8988T (cell line): ENCODE results near the gene SPATA16.
"Not testable (repeated sequence)": the region's sequence is repeated elsewhere in the genome, so short reads cannot be mapped to it uniquely, and the experiment has no call there.

Source experiments
- DNase-seq: peaks from one replicate; pipeline ENCODE4 v3.0.0; 2011

The SPATA16 gene

GRCh38 chr3:172869368-172869771 is 271.7 kb downstream of the SPATA16 start:
- no peak for DNase-seq

GRCh38 chr3:172868582-172869200 is 272.3 kb downstream of the SPATA16 start:
- DNase-seq = no peak

GRCh38 chr3:172866726-172867350 is 274.2 kb downstream of the SPATA16 start:
- not testable (repeated sequence) for DNase-seq

- no peak for DNase-seq
Measured at GRCh38 chr3:172859041-172859440, 282.0 kb downstream of the SPATA16 start.

GRCh38 chr3:172856795-172857742 is 284.0 kb downstream of the SPATA16 start:
- no peak for DNase-seq

- no peak for DNase-seq
Measured at GRCh38 chr3:172855037-172855436, 286.0 kb downstream of the SPATA16 start.

- DNase-seq = no peak
Measured at GRCh38 chr3:172853921-172854666, 286.9 kb downstream of the SPATA16 start.

GRCh38 chr3:172853005-172853404 is 288.0 kb downstream of the SPATA16 start:
- DNase-seq = no peak

GRCh38 chr3:172848910-172849309 is 292.1 kb downstream of the SPATA16 start:
- no peak for DNase-seq

GRCh38 chr3:172847292-172847691 is 293.7 kb downstream of the SPATA16 start:
- DNase-seq = no peak

GRCh38 chr3:172846706-172847105 is 294.3 kb downstream of the SPATA16 start:
- DNase-seq = no peak

GRCh38 chr3:172846103-172846561 is 294.9 kb downstream of the SPATA16 start:
- no peak for DNase-seq

- DNase-seq = no peak
Measured at GRCh38 chr3:172844428-172844827, 296.6 kb downstream of the SPATA16 start.

- DNase-seq = no peak
Measured at GRCh38 chr3:172840913-172841312, 300.1 kb downstream of the SPATA16 start.

GRCh38 chr3:172840463-172840862 is 300.6 kb downstream of the SPATA16 start:
- DNase-seq = no peak

GRCh38 chr3:172839679-172840078 is 301.4 kb downstream of the SPATA16 start:
- no peak for DNase-seq
